ENCODE results near the gene CFAP74.
"Not testable (repeated sequence)": the region's sequence is repeated elsewhere in the genome, so short reads cannot be mapped to it uniquely, and the experiment has no call there.

CFAP74 gene

DNA sequence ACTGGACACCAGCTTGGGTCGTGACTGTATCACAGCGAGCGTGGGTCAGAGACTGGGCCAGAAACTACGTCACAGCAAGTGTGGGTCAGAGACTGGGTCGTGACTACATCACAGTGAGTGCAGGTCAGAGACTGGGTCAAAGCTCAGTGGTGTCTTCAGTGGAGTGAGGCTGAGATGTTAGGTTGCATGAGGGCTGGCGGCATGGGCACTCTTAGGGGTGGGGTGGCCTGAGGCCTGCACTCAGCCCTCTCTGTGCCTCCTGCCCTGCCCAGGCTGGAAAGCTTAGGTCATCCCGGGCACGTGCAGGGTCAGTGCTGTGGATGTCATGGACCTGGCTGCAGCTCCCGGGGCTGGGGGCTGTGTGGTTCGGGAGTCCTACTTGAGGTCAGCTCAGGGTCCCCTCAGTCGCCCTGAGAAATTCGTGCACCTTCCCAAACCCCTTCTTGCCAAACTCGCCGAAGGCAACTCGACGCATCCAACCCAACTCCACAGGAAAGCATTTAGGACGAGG lies 19.0 kb downstream of the CFAP74 start:
- DNase-seq = no peak

- DNase-seq = no peak
These were observed 21.0 kb downstream of the CFAP74 start for GRCh38 chr1:1982379-1983232.

GRCh38 chr1:1981631-1982327 lies 21.8 kb downstream of the CFAP74 start:
- not testable (repeated sequence) for DNase-seq

DNA sequence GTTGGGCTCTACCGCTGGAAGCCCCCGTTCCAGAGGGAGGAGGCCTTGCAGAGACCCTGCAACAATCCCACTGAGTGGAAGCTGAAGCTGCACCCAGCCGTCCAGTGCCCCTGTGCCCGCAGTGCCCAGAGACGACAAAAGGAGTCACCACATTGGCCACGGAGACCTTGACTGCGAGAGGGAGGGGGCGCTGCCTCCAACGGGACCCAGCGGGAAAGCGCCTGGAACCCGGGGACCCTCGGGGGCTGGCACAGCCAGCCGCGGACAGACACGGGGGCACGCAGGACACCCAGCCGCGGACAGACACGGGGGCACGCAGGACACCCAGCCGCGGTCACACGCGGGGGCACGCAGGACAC lies 22.5 kb downstream of the CFAP74 start:
- no peak for DNase-seq

DNA sequence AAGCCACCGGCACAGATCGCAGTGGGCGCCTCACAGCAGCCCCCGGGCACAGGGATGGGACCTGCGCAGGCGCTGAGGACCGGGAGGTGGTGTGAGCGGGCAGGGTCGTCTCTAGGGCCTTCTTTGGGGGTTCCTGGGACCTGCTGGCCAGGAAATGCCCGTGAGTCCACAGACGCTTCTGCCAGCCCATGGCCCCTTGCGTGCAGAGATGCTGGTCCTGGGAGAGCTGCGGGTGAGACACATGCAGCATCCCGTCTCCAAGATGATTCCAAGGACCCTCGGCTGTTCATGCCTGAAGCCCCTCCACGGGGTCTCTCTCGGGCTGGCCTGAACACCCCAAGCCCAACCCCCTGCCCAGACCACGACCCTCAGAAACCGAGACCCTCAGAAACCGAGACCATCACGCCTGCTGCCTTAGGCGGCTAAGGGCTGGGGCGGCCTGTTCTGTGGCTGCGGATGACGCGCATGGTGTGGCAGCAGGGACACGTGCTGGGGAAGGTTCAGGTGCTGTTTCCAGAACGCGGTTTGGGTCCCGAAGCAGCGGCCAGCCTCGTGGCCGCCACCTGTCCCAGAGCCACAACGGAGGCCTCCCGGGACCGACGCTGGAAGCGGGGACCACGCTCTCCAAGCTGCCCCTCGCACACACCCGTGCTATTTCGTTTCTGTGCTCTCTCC lies 23.0 kb downstream of the CFAP74 start:
- DNase-seq = no peak

DNA sequence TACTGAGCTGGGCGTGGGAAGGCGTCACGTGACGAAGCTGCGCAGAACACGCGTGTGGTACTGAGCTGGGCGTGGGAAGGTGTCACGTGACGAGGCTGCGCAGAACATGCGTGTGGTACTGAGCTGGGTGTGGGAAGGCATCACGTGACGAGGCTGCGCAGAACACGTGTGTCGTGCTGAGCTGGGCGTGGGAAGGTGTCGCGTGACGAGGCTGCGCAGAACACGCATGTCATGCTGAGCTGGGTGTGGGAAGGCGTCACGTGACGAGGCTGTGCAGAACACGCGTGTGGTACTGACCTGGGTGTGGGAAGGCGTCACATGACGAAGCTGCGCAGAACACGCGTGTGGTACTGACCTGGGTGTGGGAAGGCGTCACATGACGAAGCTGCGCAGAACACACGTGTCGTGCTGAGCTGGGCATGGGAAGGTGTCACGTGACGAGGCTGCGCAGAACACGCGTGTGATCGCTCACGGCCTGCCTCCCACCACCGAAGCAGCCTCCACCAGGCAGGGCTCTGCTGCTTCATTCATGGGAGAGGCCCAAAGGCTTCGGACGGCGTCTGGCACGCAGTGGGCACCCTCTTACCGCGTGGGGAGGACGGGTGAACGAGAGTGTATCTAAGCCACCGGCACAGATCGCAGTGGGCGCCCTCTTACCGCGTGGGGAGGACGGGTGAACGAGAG lies 24.0 kb downstream of the CFAP74 start:
- DNase-seq = no peak

GRCh38 chr1:1978690-1979481 lies 24.7 kb downstream of the CFAP74 start:
- DNase-seq = not testable (repeated sequence)

- no peak for DNase-seq
These were observed 25.5 kb downstream of the CFAP74 start for GRCh38 chr1:1978108-1978507.

GRCh38 chr1:1976031-1976430 lies 27.6 kb downstream of the CFAP74 start:
- DNase-seq = no peak

GRCh38 chr1:1975535-1975934 lies 28.1 kb downstream of the CFAP74 start:
- no peak for DNase-seq

GRCh38 chr1:1974834-1975233 lies 28.8 kb downstream of the CFAP74 start:
- no peak for DNase-seq

DNA sequence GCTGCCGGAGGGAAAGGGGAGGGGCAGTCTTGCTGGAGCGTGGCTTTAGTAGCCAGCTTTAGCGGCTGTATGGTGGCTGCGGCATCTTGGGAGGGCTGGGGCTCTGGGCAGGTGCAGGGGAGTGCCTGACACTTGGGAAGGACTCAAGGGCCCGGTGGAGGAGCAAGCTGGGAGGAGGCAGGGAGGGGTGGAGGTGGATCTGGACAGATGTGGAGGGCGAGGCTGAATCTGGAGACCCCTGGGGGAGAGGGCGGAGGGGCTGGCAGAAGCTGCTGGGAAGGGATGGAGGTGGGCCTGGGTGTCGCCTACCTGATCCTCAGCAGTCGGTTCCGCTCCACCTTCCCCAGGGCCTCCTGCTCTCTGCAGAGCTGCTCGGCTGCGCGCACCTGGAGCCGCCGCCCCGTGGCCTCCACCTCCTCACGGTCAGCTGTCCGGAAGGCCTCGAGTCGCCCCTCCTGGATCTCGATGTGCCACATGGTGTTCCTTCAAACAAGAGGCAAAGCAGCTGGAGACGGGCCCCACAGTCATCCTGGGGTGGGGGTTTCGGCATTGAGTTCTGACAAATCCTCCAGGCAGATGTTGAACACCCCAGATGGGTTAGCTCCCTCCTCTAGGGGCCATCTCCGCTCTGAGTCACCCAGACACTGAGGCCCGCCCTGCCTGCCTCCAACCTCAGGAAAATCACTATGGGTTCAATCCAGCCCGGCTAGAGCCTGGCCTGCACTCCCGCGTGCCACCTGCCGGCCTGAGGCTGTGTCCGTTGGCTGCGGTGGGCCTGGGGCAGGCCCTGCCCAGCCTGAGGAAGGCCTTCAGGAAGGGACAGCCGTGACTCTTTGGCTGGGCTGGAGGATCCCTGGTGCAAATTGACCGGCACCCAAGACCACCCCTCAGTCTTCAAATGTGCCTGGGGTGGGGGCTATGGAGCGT lies 29.6 kb downstream of the CFAP74 start:
- DNase-seq = no peak

DNA sequence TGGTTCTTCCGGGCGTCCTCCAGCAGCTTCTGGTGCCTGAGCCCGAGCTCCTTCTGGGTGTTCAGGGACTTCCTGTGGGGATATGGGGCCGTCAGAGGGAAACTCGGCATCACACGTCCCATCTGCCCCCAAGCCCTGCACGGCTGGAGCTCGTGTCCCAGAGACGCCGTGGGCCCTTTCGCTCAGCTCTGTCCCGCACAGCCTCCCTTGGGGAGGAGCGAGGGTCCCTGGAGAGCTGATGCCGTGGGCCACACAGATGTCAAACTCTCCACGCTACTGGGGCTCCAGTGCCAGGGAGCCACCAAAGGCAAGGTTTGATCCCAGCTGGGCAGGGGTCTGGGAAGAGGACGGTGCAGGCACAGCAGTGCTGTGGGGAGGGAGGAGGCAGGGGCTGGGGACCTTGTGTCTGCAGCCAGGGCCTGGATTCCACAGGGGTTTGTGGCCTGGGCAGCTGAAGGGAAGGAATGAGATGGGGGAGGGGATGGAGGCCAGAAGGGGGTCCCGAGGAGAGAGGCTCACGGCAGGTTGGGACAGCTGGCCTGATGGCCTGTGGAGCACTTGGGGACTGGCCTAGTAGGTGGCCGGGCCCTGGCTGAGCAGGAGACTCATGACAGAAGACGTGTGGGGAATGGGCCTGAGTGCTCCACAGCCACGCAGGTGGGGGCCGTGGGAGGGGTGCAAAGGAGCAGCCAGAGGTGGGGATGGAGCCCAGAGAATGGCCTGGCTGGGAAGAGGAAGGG lies 30.4 kb downstream of the CFAP74 start:
- no peak for DNase-seq

- no peak for DNase-seq
These were observed 31.9 kb downstream of the CFAP74 start for GRCh38 chr1:1971688-1972087.

DNA sequence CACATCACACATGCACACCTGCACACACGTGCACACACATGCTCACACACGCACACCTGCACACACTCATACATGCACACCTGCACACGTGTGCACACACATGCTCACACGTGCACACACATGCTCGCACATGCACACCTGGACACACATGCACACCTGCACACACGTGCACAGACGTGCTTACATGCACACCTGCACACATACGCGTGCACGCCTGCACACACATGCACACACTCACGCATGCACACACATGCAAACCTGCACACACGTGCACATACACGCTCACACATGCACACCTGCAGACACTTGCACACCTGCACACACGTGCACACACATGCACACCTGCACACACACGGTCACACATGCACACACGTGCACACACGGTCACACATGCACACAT lies 32.6 kb downstream of the CFAP74 start:
- DNase-seq = no peak

DNA sequence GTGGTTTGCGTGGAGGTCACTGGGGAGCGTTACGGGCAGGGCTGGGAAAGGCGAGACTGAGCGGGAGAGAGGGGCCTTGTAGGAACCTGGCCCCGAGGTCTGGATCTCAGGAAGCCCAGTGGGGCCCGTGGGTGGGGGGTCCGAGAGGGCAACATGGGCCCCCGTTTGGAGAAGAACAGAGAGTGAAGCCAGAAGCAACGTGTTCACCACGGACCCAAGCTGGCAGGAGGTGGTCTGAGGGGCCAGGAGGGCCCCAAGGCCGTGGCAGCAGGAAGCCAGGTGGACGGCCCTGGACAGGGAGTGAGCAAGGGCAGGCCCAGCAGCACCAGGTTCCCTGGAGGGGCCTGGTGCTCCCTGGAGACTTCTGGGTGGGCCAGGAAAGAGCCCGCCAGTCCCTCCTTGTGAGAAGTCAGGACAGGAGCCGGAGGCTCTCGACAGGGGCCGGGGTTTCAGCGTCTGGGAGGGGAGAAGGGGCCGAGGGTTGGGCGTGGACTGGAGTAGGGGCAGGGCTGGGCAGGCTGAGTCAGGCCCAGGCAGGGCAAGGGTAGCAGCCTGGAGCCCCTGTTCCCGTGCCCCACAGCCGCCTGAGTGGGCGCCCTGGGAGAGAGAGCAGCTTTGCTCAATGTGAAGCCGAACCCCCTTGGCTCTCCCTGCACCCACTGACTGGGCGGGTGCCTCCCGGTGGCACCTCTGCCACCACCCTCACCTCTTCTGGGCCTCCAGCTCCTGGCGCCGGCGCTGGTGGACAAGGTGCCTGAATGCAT lies 33.5 kb downstream of the CFAP74 start:
- no peak for DNase-seq

- DNase-seq = no peak
These were observed 34.1 kb downstream of the CFAP74 start for GRCh38 chr1:1969505-1969900.

GRCh38 chr1:1968767-1969504 lies 34.6 kb downstream of the CFAP74 start:
- no peak for DNase-seq

GRCh38 chr1:1967879-1968278 lies 35.7 kb downstream of the CFAP74 start:
- no peak for DNase-seq

All from DMS79 (cell line).